IMR-90 (cell line): Measurements from ENCODE around the gene TNFRSF4. TPM values are rescaled to one million over a fixed set of nuclear protein-coding genes. Genes with fewer than 3 reads are reported as not detected.
A peak's percentile ranks its signal among the peaks of the same experiment; 100 is the strongest.

Experiments
- ATAC-seq: fragments of 200-7000 bp; cut with Tn5 transposase; 2 replicates; pipeline ENCODE4 v1.9.1; 2020; ENCODE audit warnings: low read depth, mild to moderate bottlenecking, moderate library complexity
- BruUV-seq: library from RNA; stranded (reverse); fragments of 400-500 nt; replicated peaks from 2 replicates; lab custom pipeline; 2021; lab: Mats Ljungman, UMichigan
- CTCF ChIA-PET: fragments of 300-600 bp; formaldehyde crosslinking; extraction: SDS; loops from one replicate; lab custom pipeline; 2021; ENCODE audit warnings: antibody characterized with exemption; lab: Yijun Ruan, JAX
- POLR2A ChIA-PET: fragments of 300-600 bp; sonication (Branson Sonifier 250); formaldehyde crosslinking; loops from one replicate; lab custom pipeline; 2022; ENCODE audit warnings: antibody characterized with exemption; ENCODE audit not compliant: unreplicated experiment; lab: Charles Lee
- DNase-seq: peaks from one replicate; pipeline ENCODE4 v3.0.0; 2013
- H2AFZ ChIP-seq: replicated peaks from 2 replicates; pipeline ENCODE3; 2013; ENCODE audit warnings: low read length, mild to moderate bottlenecking; ENCODE audit not compliant: poor library complexity
- H2AK5ac ChIP-seq: 2 replicates; pipeline ENCODE4 v1.6.1; 2013; ENCODE audit warnings: low read depth, low read length, inconsistent platforms
- H2AK9ac ChIP-seq: replicated peaks from 2 replicates; pipeline ENCODE3; 2013; ENCODE audit warnings: mild to moderate bottlenecking, low read depth, low read length, moderate library complexity; ENCODE audit not compliant: poor library complexity
- H2BK120ac ChIP-seq: 2 replicates; pipeline ENCODE4 v1.6.1; 2013; ENCODE audit warnings: low read depth, low read length, inconsistent platforms
- H2BK15ac ChIP-seq: 3 replicates; pipeline ENCODE4 v1.6.1; 2013; ENCODE audit warnings: low read depth, low read length, inconsistent platforms
- H2BK20ac ChIP-seq: 2 replicates; pipeline ENCODE4 v1.6.1; 2013; ENCODE audit warnings: low read depth, mild to moderate bottlenecking, inconsistent platforms, low read length, moderate library complexity
- H2BK5ac ChIP-seq: 2 replicates; pipeline ENCODE4 v1.6.1; 2013; ENCODE audit warnings: mild to moderate bottlenecking, low read depth, low read length, inconsistent platforms; ENCODE audit not compliant: poor library complexity, severe bottlenecking
- H3K14ac ChIP-seq: replicated peaks from 2 replicates; pipeline ENCODE4 v1.6.1; 2013; ENCODE audit warnings: low read depth, low read length, inconsistent platforms
- H3K18ac ChIP-seq: 2 replicates; pipeline ENCODE4 v1.6.1; 2013; ENCODE audit warnings: low read depth, low read length, control low read depth
- H3K23ac ChIP-seq: 2 replicates; pipeline ENCODE4 v1.6.1; 2013; ENCODE audit warnings: low read depth, low read length, inconsistent platforms
- H3K27ac ChIP-seq: 2 replicates; pipeline ENCODE4 v1.5.1; 2013; ENCODE audit warnings: mild to moderate bottlenecking, control low read depth, low read length; ENCODE audit not compliant: insufficient read depth
- H3K27me3 ChIP-seq: 2 replicates; pipeline ENCODE4 v1.6.1; 2013; ENCODE audit warnings: low read length; ENCODE audit not compliant: control insufficient read depth, insufficient read depth
- H3K36me3 ChIP-seq: 2 replicates; pipeline ENCODE4 v1.6.1; 2013; ENCODE audit warnings: low read length, mixed read lengths; ENCODE audit not compliant: control insufficient read depth, insufficient read depth
- H3K4ac ChIP-seq: 2 replicates; pipeline ENCODE4 v1.6.1; 2013; ENCODE audit warnings: low read depth, low read length, inconsistent platforms
- H3K4me1 ChIP-seq: 2 replicates; pipeline ENCODE4 v1.6.1; 2013; ENCODE audit warnings: low read length, mixed read lengths; ENCODE audit not compliant: control insufficient read depth, insufficient read depth
- H3K4me2 ChIP-seq: 2 replicates; pipeline ENCODE4 v1.6.1; 2013; ENCODE audit warnings: low read depth, mild to moderate bottlenecking, control low read depth, low read length, moderate library complexity
- H3K4me3 ChIP-seq: 2 replicates; pipeline ENCODE4 v1.5.1; 2013; ENCODE audit warnings: low read depth, mild to moderate bottlenecking, control low read depth, low read length, moderate library complexity; ENCODE audit not compliant: insufficient read depth
- H3K56ac ChIP-seq: 2 replicates; pipeline ENCODE4 v1.6.1; 2013; ENCODE audit warnings: low read length, inconsistent platforms; ENCODE audit not compliant: insufficient read depth; ENCODE audit errors: extremely low read depth
- H3K79me1 ChIP-seq, 2 experiments: 2 replicates each; pipeline ENCODE4 v1.6.1; 2013; ENCODE audit warnings: low read length in 2 of 2, inconsistent platforms in 1 of 2, low read depth in 1 of 2
- H3K9ac ChIP-seq: 2 replicates; pipeline ENCODE4 v1.6.1; 2013; ENCODE audit warnings: low read depth, low read length, control low read depth
- H3K9me1 ChIP-seq: 2 replicates; pipeline ENCODE4 v1.6.1; 2013; ENCODE audit warnings: low read length, inconsistent platforms; ENCODE audit not compliant: insufficient read depth
- H3K9me3 ChIP-seq: 2 replicates; pipeline ENCODE4 v1.6.1; 2013; ENCODE audit warnings: low read length; ENCODE audit not compliant: control insufficient read depth, insufficient read depth
- H4K20me1 ChIP-seq: 2 replicates; pipeline ENCODE4 v1.6.1; 2013; ENCODE audit warnings: low read length, inconsistent platforms; ENCODE audit not compliant: insufficient read depth
- H4K5ac ChIP-seq: 2 replicates; pipeline ENCODE4 v1.6.1; 2013; ENCODE audit warnings: mild to moderate bottlenecking, low read depth, low read length, control low read depth
- H4K8ac ChIP-seq, 2 experiments: 2 replicates each; pipeline ENCODE4 v1.6.1; 2013; ENCODE audit warnings: low read depth in 2 of 2, low read length in 2 of 2, control low read depth in 1 of 2, inconsistent platforms in 1 of 2
- H4K91ac ChIP-seq: 2 replicates; pipeline ENCODE4 v1.6.1; 2013; ENCODE audit warnings: low read depth, low read length, inconsistent platforms; ENCODE audit not compliant: insufficient read depth
- CEBPB ChIP-seq: IDR thresholded peaks from 2 replicates; pipeline ENCODE4 v1.6.1; 2012; ENCODE audit warnings: low read depth, low read length, improper control_type of control experiment
- SMC3 ChIP-seq: fragments of 150-350 bp; IDR thresholded peaks from 2 replicates; pipeline ENCODE4 v1.6.1; 2016; ENCODE audit warnings: low read depth, mild to moderate bottlenecking, antibody characterized with exemption, low read length, moderate library complexity
- WGBS, 2 experiments: methylation state at CpG; one replicate each; pipeline versions ENCODE4 v1.1.5 to v1.1.7; 2013; ENCODE audit warnings: missing lambda C conversion rate in 2 of 2; ENCODE audit not compliant: insufficient read length in 1 of 2; ENCODE audit errors: extremely low coverage in 2 of 2; 5-methylcytosine and 5-hydroxymethylcytosine counted together
- dilution Hi-C: fragments of 300-500 bp; cut with HindIII; formaldehyde crosslinking; loops from one replicate; pipeline ENCODE4 v1.14.3; 2018; ENCODE audit warnings: low sequenced_read_pairs; ENCODE audit not compliant: unreplicated experiment
- in situ Hi-C: fragments of 300-500 bp; cut with MboI; formaldehyde crosslinking; loops from 3 replicates; pipeline ENCODE4 v1.14.3; 2019; ENCODE audit warnings: low sequenced_read_pairs, inconsistent platforms, mixed read lengths
- intact Hi-C: fragments of 100-400 bp; cut with micrococcal nuclease; formaldehyde crosslinking; loops from 2 replicates; pipeline ENCODE4 v1.10.0; 2022
- polyA plus RNA-seq, 3 experiments: library from polyadenylated mRNA; depleted of rRNA; stranded (reverse); fragments of >200 nt; gene quantifications; 2 replicates each; pipeline ENCODE4 v1.2.3, GENCODE V29; 2012; ENCODE audit warnings: low replicate concordance in 1 of 3
- total RNA-seq: library from RNA; depleted of rRNA; stranded (reverse); fragments of >200 nt; gene quantifications from 2 replicates; pipeline ENCODE4 v1.2.3, GENCODE V29; 2012
- TF ChIP-seq, protein P1 (sequence below): conservative IDR thresholded peaks from 2 replicates; pipeline ENCODE4 v1.5.1; 2012; ENCODE audit warnings: mild to moderate bottlenecking, low read depth, low read length, improper control_type of control experiment

Gene TNFRSF4
- total and polyA plus RNA-seq, 2 of the 4 experiments (the other 2 are of a cell fraction), result 0.15 TPM; not detected in 1

DNA sequence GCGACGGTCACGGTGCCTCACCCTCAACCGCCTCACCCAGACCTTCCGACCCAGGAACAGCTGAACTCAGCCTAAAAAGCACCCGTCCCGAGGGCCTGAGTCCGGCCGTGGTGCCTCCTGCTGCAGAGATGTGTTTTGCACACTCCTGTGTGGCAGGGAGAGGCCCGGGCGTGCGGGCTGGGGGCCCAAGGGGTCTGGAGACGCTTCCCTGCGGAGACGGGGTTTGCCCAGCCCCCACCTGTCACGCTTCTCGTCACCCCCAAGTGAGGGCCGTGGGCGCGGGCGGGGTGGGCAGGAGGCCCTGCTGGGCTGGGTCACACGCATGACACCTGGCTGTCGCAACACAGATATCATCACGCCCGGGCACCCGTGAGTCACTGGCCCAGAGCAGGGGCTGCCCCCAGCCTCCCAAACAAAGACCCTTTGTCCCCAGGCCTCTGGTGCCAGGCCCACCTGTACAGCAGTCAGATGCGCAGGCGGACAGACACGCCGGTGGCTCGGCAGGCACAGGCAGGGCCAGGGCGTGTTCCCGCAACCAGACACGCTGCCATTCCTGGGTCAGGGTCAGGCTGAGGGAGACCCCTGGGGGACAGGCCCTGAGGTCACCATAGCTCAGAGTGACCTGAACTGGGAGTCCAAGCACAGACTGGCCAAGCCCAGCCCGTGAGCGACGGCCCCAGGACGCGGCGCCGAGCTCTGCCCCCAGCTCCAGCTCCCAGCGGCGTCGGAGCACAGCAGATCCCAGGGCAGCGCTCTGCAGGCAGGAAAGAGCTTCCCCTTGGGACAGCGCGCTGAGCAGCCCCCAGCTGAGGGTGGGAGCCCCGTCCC is 24.1 kb upstream of the TNFRSF4 start:
- Histone ChIP-seq H4K8ac (peak overlapping the region in 1 of 2 experiments; percentile 28; a peak in 2 of 4 replicates), H2BK20ac (no peak overlapping the region), H3K27ac (no peak overlapping the region), H2AK9ac (peak overlapping the region; percentile 89), H3K9me1 (no peaks in the 10 kb centered on the region), H3K4ac (no peak overlapping the region; the same call in 1 of the 2 replicates), H3K27me3 (no peaks in the 10 kb centered on the region), H3K56ac (no peak overlapping the region), H3K36me3 (peaks cover 4% of the 10 kb centered on the region), H2BK120ac (0 out of 2 replicates have a peak overlapping the region, but pooled peaks have one; percentile 23), H2AK5ac (peak overlapping the region; percentile 70; the same call in 1 of the 2 replicates), H2BK15ac (no peak overlapping the region), H4K5ac (peak overlapping the region; percentile 10; the same call in 1 of the 2 replicates), H3K18ac (no peak overlapping the region), H3K23ac (no peak overlapping the region), H2AFZ (peak overlapping the region; percentile 33), H3K14ac (no peak overlapping the region), H3K9me3 (no peaks in the 10 kb centered on the region; the same call in 1 of the 2 replicates), H2BK5ac (no peak overlapping the region), H3K79me1 (peaks cover 7 to 28% of the 10 kb centered on the region in 2 experiments; a peak in 3 of 4 replicates), H3K4me3 (no peak overlapping the region), H3K4me2 (no peak overlapping the region), H3K4me1 (peaks cover 14% of the 10 kb centered on the region), H4K20me1 (no peaks in the 10 kb centered on the region), H4K91ac (peak overlapping the region; percentile 37; the same call in 1 of the 2 replicates), H3K9ac (no peak overlapping the region)
- BruUV-seq, result no TSS peak
- DNase-seq, result no peak
- ChIA-PET CTCF (no interaction called here), POLR2A (interaction anchor here (0.5 kb wide), 1 partner anchor 31 kb away, joined by 3 read pairs; no protein-coding TSS in a partner anchor)
- no peak for TF ChIP-seq SMC3
- TF ChIP-seq CEBPB, result peak; percentile 65
- TF ChIP-seq, protein P1, sequence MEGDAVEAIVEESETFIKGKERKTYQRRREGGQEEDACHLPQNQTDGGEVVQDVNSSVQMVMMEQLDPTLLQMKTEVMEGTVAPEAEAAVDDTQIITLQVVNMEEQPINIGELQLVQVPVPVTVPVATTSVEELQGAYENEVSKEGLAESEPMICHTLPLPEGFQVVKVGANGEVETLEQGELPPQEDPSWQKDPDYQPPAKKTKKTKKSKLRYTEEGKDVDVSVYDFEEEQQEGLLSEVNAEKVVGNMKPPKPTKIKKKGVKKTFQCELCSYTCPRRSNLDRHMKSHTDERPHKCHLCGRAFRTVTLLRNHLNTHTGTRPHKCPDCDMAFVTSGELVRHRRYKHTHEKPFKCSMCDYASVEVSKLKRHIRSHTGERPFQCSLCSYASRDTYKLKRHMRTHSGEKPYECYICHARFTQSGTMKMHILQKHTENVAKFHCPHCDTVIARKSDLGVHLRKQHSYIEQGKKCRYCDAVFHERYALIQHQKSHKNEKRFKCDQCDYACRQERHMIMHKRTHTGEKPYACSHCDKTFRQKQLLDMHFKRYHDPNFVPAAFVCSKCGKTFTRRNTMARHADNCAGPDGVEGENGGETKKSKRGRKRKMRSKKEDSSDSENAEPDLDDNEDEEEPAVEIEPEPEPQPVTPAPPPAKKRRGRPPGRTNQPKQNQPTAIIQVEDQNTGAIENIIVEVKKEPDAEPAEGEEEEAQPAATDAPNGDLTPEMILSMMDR, result no peak
- intact Hi-C loops (loop anchor here (1.0 kb wide), 1 partner anchor 25 kb away; no protein-coding TSS in a partner anchor), in situ Hi-C loops (no loop called here), dilution Hi-C loops (no loop called here)
- peak; percentile 2; the same call in 1 of the 2 replicates for ATAC-seq
- 63% methylated on average over 25 of the region's 48 CpGs; no CpG with 5 or more reads in 1 of the 2 experiments for WGBS, 2 experiments
